Esophagus squamous epithelium (tissue), 5 donors: ENCODE measurements around the gene KCNJ12. TPM values are rescaled to one million over a fixed set of nuclear protein-coding genes. Genes with fewer than 3 reads are reported as not detected.

ENCODE experiments used
- DNase-seq: peaks from one replicate; lab custom pipeline; 2025; lab: John Stamatoyannopoulos, UW
- H3K27ac ChIP-seq, 4 donors: fragments of 200-600 bp; sonication (generic); one replicate each; pipeline ENCODE4 v1.5.1; 2016 to 2019; ENCODE audit warnings: mild to moderate bottlenecking in 1 of 4
- H3K27me3 ChIP-seq, 4 donors: fragments of 200-600 bp; sonication (generic); 1 replicate in 3 of 4; 2 replicates in 1 of 4; pipeline versions ENCODE4 v1.5.1 to v1.6.0; 2017 to 2021; ENCODE audit warnings: antibody characterized with exemption in 1 of 4
- H3K36me3 ChIP-seq, 3 donors: fragments of 200-600 bp; sonication (generic); one replicate each; pipeline ENCODE4 v1.5.1; 2016 to 2019
- H3K4me1 ChIP-seq, 3 donors: fragments of 200-600 bp; sonication (generic); one replicate each; pipeline ENCODE4 v1.5.1; 2017 to 2019
- H3K4me3 ChIP-seq, 4 donors: fragments of 200-600 bp; sonication (generic); 1 replicate in 3 of 4; 2 replicates in 1 of 4; pipeline ENCODE4 v1.5.1; 2016 to 2019; ENCODE audit warnings: mild to moderate bottlenecking in 2 of 4, moderate library complexity in 1 of 4
- H3K9me3 ChIP-seq, 3 donors: fragments of 200-600 bp; sonication (generic); one replicate each; pipeline ENCODE4 v1.5.1; 2016 to 2019
- POLR2A ChIP-seq, 4 donors: fragments of 450-650 bp; IDR thresholded peaks; one replicate each; pipeline ENCODE4 v1.6.1; 2017; ENCODE audit warnings: antibody characterized with exemption in 4 of 4, mild to moderate bottlenecking in 4 of 4, moderate library complexity in 3 of 4
- WGBS, 2 donors: methylation state at CpG; one replicate each; pipeline ENCODE4 v1.1.5; 2018; 5-methylcytosine and 5-hydroxymethylcytosine counted together
- intact Hi-C: fragments of 100-400 bp; cut with DNase I; formaldehyde crosslinking; loops from one replicate; pipeline ENCODE4 v1.15.0; 2022
- total RNA-seq, 4 donors: library from RNA; depleted of rRNA; stranded (reverse); fragments of >200 nt; gene quantifications; one replicate each; pipeline ENCODE4 v1.1.0, GENCODE V29; 2016
- TF ChIP-seq, protein P1 (sequence below), 6 experiments: fragments of 450-650 bp in 4 of 6; fragments of 200-600 bp in 2 of 6; sonication (generic) in 2 of 6; IDR thresholded peaks; one replicate each; pipeline ENCODE4 v1.5.1; 2016 to 2019; ENCODE audit warnings: antibody characterized with exemption in 6 of 6, mild to moderate bottlenecking in 4 of 6, moderate library complexity in 4 of 6
- donor health status: DM: yes; HTN: yes; CAD: no.

KCNJ12 gene
- total RNA-seq, 4 donors from 2014 or later, result 0.09 to 0.73 (median 0.38) TPM; not detected in 1

DNA sequence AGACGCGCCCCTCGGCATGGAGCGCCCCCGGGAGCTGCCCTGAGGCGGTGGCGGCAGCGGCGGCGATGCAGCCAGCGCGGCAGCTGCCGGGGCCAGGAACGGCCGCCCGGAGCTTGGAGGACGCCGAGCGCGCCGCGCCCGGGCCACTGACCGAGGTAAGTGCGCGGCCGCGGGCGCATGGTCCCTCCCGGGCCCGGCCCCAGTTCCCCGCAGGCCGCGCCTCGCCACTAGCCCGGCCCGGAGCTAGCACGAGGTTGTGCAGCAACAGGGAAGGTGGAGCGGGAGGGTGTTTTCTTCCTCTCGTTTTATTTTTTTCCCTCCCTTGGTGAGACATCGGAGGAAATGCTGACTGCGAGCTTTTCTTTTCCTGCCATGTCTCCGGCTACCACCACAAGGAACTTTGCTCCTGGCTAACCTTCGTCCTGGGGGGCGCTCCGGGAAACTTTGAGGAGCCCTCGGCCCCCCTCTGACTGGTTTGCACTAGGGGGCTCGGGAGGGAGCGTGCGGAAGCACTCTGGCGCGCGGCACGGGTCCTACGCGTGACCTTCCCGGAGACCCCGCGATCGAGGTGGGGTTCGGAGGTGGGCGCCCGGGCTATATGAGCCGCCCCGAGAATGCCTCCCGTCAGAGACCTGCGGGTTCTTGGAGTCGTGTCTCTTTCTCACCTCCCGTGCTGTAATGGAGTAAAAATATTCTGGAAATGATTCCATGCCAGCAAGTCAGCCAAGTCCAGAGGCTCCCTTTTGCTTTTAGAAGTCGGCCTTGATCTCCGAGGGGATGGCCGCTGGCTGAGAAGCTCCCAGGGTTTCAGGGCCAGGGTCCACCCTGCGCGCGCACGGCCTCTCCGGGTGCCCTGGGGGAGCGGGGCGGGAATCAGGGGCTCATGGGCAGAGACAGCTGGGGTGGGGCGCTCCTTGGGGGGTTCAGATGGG is 868 bp downstream of the KCNJ12 start:
- Histone ChIP-seq H3K4me1 (peaks cover 16 to 44% (median 25%) of the 10 kb centered on the region in 3 donors), H3K9me3 (no peaks in the 10 kb centered on the region), H3K36me3 (no peaks in the 10 kb centered on the region), H3K27me3 (peaks cover 0 to 74% (median 2%) of the 10 kb centered on the region in 4 donors), H3K27ac (peak overlapping the region in 2 of 4 donors; percentile 9 to 39), H3K4me3 (peak overlapping the region; percentile 26 to 68 (median 47))
- TF ChIP-seq, protein P1, sequence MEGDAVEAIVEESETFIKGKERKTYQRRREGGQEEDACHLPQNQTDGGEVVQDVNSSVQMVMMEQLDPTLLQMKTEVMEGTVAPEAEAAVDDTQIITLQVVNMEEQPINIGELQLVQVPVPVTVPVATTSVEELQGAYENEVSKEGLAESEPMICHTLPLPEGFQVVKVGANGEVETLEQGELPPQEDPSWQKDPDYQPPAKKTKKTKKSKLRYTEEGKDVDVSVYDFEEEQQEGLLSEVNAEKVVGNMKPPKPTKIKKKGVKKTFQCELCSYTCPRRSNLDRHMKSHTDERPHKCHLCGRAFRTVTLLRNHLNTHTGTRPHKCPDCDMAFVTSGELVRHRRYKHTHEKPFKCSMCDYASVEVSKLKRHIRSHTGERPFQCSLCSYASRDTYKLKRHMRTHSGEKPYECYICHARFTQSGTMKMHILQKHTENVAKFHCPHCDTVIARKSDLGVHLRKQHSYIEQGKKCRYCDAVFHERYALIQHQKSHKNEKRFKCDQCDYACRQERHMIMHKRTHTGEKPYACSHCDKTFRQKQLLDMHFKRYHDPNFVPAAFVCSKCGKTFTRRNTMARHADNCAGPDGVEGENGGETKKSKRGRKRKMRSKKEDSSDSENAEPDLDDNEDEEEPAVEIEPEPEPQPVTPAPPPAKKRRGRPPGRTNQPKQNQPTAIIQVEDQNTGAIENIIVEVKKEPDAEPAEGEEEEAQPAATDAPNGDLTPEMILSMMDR (IDR thresholded peaks at IDR 0.05), result no peak
- no peak for TF ChIP-seq POLR2A (IDR thresholded peaks at IDR 0.05)
- intact Hi-C loops, result no loop called here
- WGBS, 2 donors, result 1 to 20% methylated on average over 4 to 22 of the region's 80 CpGs
- no peak for DNase-seq

DNA sequence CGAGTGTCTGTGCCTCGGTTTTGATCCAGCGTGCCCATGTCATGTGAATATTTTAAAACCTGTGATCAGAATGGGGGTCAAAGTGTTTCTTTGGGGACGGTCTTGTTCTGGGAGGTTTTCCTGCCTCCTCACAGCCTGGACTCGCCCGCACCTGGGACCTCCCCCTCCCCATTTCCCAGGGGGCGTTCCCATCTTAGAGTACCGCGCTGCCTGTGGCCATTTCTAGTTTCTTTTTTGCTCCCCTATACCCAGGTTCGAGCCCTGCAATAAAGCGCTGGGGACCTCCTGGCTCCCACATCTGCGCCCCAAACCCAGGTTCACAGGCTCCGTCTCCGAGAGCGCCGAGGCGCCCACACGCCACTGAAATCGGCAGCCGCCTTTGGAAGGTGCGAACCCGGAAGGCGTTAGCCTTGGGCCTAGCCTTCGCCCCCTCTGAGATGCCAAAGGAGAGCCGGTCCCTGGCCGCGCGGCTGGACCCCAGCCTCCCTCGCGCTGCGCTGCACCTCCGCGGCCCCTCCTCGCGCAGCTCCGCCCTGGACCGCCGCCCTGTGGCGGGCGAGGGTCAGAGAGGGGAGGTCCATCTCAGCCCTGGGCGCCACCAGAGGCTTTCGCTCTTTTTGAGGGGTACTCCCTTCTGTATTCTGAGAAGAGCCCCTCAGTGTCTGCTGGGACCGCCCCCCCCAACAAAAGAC is 1.7 kb downstream of the KCNJ12 start:
- no peaks in the 10 kb centered on the region for H3K36me3 ChIP-seq
- TF ChIP-seq, protein P1 (IDR thresholded peaks at IDR 0.05), result no peak
- TF ChIP-seq POLR2A (IDR thresholded peaks at IDR 0.05), result no peak
- peak overlapping the region in 1 of 4 donors; percentile 9 for H3K27ac ChIP-seq
- peak overlapping the region; percentile 26 to 68 (median 47) for H3K4me3 ChIP-seq
- peaks cover 0 to 67% (median 2%) of the 10 kb centered on the region in 4 donors for H3K27me3 ChIP-seq
- no peak for DNase-seq
- H3K4me1 ChIP-seq, result peaks cover 16 to 44% (median 25%) of the 10 kb centered on the region in 3 donors
- no peaks in the 10 kb centered on the region for H3K9me3 ChIP-seq
- WGBS, 2 donors, result 6 to 27% methylated on average over 6 to 9 of the region's 43 CpGs
- intact Hi-C loops, result no loop called here

DNA sequence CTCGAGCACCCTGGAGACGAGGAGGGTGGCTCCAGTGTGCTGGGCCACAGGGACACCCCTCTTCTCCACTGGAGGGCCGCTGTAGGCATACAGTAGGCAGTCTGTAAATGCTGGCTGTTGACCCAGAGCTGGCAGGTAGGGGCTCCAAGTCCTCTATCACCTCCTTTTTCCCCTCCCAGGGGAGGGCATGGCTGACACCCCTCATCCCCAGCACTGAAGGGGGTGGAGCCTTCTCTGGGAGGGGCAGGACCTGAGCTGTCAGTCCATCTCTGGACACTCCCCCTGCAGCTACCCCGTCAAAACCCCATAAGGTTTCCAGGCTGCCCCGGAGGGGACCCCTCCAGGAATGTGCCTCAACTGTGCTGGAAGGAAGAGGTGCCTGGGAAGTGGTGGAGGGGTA is 2.4 kb downstream of the KCNJ12 start:
- TF ChIP-seq, protein P1 (IDR thresholded peaks at IDR 0.05), result no peak
- TF ChIP-seq POLR2A (IDR thresholded peaks at IDR 0.05), result no peak
- Histone ChIP-seq H3K27ac (no peak overlapping the region), H3K27me3 (peaks cover 0 to 71% (median 2%) of the 10 kb centered on the region in 4 donors), H3K9me3 (no peaks in the 10 kb centered on the region), H3K4me3 (no peak overlapping the region), H3K36me3 (no peaks in the 10 kb centered on the region), H3K4me1 (peaks cover 16 to 44% (median 25%) of the 10 kb centered on the region in 3 donors)
- DNase-seq, result no peak
- WGBS, 2 donors, result 39% methylated on average over 2 of the region's 5 CpGs; no CpG with 5 or more reads in 1 of the 2 donors
- intact Hi-C loops, result no loop called here

DNA sequence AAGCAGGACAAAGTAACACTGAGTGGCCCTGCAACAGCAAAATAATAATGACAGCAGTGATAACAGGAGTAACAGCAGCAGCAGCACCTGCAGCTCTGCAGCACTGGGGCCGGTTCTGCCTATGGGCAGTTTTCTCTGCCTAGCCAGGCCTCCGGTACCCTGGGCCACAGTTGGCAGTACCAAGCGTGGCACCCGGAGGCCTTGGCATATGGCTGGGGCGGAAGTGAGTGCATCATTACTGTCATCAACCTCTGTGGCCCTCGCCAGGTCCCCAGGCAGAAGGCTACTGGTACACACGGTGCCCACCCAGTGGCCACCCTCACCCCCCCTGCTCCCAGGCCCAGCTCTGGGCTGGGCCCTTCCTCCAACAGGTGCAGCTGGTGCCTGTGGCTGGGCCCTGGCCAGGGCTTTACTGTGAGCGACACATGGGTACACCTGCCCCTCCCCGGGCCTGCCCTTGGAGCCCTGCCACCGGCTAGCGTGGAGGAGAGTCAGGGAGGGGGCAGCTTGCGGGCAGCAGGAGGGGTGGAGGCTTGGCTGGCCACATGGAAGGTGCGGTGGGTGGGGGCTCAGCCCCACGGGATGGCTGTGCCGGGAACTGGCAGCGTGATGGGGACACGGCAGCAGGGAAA is 3.0 kb downstream of the KCNJ12 start:
- Histone ChIP-seq H3K27me3 (peaks cover 0 to 65% (median 2%) of the 10 kb centered on the region in 4 donors), H3K27ac (no peak overlapping the region), H3K4me1 (peaks cover 16 to 44% (median 25%) of the 10 kb centered on the region in 3 donors), H3K36me3 (no peaks in the 10 kb centered on the region), H3K9me3 (no peaks in the 10 kb centered on the region), H3K4me3 (no peak overlapping the region)
- no peak for TF ChIP-seq POLR2A (IDR thresholded peaks at IDR 0.05)
- TF ChIP-seq, protein P1 (IDR thresholded peaks at IDR 0.05), result no peak
- no peak for DNase-seq
- whole genome bisulfite sequencing, 2 donors, result 78 to 100% methylated on average over 4 to 7 of the region's 17 CpGs
- intact Hi-C loops, result no loop called here
